ENCODE measurements around the gene CEACAM8.

GRCh38 chr19:42635233-42635539 lies 40.5 kb upstream of the CEACAM8 start:
- no peak for TF ChIP-seq CTCF (IDR thresholded peaks at IDR 0.05)
- no peak for TF ChIP-seq EP300 (IDR thresholded peaks at IDR 0.05; ENCODE audit: low read depth)

Data from transverse colon (tissue), 3 donors.